ENCODE measurements around the gene RABGAP1L.
"Not testable (repeated sequence)": the region's sequence is repeated elsewhere in the genome, so short reads cannot be mapped to it uniquely, and the experiment has no call there.

RABGAP1L gene

DNA sequence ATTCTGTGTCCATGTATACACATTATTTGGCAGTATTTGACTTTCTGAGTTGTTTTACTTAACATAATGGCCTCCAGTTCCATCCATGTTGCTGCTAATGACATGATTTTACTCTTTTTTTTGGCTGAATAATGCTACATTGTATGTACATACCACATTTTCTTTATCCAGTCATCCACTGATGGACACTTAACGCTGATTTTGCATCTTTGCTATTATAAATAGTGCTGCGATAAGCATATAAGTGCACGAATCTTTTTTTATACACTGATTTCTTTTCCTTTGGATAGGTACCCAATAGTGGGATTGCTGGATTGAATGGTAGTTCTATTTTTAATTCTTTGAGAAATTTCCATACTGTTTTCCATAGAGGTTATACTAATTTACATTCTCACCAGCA is 544.0 kb downstream of the RABGAP1L start:
- no peak for DNase-seq (ENCODE audit: low read depth in 2 of 2)

DNA sequence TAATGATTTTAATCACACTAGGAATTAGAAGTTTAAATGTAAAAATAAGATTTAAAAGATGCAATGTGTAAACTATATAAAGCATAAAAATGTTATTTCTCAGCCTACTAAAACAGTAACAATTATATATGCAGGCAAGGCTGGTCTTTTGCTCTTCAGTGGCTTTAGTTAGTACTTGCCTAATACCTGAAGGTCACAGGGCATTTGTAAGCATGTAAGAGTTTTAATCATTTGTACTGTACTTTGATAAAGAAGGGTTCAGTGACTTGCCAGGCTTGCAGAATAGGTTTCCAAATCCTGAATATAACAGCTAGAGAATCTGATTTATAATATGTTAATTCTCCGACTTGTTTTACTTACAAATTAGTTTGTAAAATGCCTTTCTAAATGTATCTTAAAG is 545.0 kb downstream of the RABGAP1L start:
- no peak for DNase-seq (ENCODE audit: low read depth in 2 of 2)

DNA sequence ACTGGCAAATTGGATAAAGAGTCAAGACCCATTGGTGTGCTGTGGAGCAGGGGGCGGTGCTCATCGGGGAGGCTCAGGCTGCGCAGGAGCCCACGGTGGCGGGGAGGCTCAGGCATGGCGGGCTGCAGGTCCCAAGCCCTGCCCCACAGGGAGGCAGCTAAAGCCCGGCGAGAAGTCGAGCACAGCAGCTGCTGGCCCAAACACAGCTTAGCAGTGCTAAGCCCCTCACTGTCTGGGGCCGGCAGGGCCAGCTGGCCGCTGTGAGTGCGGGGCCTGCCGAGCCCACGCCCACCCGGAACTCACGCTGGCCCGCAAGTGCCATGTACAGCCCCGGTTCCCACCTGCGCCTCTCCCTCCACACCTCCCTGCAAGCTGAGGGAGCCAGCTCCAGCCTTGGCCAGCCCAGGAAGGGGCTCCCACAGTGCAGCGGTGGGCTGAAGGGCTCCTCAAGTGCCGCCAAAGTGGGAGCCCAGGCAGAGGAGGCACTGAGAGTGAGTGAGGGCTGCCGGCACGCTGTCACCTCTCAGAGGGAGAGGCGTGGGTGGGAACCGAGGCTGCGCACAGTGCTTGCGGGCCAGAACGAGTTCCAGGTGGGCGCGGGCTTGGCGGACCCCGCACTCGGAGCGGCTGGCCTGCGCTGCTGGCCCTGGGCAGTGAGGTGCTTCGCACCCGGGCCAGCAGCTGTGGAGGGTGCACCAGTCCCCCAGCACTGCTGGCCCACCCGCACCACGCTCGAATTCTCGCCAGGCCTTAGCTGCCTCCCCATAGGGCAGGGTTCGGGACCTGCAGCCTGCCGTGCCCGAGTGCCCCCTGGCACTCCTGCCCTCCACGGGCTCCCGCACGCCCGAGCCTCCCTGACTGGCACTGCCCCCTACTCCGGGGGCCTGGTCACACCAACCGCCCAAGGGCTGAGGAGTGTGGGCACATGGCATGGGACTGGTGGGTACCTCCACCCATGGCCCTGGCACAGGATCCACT is 551.8 kb downstream of the RABGAP1L start:
- no peak for DNase-seq (ENCODE audit: low read depth in 2 of 2)

DNA sequence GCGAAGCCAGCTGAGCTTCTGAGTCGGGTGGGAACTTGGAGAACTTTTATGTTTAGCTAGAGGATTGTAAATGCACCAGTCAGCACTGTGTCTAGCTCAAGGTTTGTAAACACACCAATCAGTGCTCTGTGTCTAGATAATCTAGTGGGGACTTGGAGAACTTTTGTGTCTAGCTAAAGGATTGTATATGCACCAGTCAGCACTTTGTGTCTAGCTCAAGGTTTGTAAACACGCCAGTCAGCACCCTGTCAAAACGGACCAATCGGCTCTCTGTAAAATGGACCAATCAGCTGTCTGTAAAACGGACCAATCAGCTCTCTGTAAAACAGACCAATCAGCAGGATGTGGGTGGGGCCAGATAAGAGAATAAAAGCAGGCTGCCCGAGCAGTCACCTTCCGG is 552.5 kb downstream of the RABGAP1L start:
- not testable (repeated sequence) for DNase-seq (ENCODE audit: low read depth in 2 of 2)

DNA sequence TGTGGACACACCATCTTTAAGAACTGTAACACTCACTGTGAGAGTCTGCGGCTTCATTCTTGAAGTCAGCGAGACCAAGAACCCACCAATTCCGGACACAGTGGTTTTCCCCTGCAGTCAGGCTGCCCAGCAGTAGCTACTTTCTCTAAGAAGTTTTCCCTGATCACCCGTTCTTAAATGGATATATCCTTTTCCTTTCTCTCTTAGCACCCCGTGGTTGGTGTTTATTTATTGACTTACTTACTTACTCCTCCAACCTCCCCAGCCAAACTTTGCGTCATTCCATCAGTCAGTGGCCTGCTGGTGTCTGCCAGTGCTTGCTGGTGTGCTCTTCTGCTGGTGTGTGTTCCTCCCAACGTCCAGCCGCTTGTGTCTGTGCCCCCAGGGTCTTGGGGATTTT is 553.2 kb downstream of the RABGAP1L start:
- no peak for DNase-seq (ENCODE audit: low read depth in 2 of 2)

DNA sequence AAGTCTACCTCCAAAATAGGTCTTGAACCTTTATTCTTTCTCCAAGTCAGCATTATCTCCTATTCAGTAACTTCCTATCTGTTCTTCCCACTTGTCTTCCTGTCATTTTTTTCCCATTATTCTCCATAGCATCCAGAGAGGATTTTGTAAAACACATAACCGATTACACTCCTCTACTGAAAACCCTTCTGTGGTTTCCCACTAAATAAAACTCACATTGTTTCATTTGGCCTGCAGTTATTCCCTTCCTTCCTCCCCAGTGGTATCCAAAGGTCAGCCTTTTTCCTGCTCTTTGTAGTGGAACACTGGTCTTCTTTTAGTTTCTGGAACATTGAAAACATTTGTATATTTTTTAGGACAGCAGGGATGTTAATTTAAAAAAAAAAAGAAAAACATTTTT is 554.5 kb downstream of the RABGAP1L start:
- DNase-seq (ENCODE audit: low read depth in 2 of 2) = no peak

DNA sequence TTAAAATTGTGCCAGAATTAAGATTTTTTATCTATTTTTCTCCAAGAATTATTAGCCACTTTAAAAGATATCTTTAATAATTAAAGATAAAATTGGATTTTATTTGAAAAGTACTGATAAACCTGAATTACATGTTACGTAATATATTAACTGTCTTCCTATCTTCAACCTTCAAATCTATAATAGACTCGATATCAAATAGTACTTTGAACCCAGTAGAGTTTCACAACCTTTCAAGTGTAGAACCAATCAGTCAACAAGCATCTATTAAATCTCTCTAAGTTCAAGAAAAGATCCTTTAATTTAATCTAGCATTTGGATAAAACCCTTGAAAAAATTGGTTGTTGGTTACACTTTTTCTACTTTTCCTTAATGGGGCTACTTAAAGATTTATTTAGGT is 559.9 kb downstream of the RABGAP1L start:
- DNase-seq (ENCODE audit: low read depth in 2 of 2) = no peak

DNA sequence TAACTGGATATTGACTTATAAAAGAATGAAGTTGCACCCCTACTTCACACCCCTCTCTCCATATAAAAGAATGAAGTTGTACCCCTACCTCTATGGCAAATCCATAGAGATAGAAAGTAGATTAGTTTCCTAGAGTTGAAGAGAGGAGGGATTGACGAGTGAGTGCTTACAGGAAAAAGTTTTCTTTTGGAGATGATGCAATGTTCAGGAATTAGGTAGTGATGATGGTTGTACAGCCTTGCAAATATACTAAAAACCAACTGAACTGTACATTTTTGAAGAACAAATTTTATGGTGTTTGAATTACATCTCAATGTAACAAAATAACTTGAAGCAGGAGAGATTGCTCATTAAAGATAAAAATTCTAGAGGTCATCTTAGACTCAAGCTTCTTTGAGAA is 561.3 kb downstream of the RABGAP1L start:
- no peak for DNase-seq (ENCODE audit: low read depth in 2 of 2)

DNA sequence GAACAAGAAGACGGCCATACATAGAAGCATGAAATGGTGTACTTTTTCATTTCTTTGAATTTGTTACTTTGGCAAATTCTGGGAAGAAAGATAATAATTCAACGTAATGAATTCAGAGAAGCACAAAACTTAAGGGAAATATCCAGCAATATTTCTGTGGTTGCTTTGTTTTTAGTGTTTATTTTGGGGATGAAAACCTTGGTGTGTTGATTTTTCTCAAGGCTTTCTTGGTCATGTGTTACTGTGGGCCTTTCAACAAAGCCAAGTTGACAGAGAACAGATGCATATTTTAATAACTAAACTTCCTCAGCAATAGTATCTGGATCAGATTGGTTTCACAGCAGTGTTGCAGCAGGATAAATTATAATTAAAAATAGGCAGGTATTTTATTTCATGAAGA is 561.9 kb downstream of the RABGAP1L start:
- DNase-seq (ENCODE audit: low read depth in 2 of 2) = no peak

DNA sequence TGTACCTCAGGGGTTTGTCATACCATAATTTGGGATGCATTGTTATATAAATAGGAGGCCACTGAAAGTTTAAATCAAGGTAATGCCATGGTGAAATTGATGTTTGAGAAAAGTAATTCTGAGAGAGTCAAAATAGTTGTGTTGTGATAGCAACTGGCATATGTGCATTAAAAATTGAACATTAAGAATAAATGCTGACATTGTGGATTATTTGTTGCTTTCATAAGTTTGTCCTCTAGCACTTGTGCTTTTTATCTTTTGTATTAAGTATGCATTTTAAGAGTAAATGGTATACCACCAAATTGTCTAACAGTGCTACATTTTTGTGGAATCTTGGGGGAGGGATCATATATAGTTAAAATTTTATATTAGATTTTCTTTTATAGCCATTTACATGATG is 564.5 kb downstream of the RABGAP1L start:
- no peak for DNase-seq (ENCODE audit: low read depth in 2 of 2)

DNA sequence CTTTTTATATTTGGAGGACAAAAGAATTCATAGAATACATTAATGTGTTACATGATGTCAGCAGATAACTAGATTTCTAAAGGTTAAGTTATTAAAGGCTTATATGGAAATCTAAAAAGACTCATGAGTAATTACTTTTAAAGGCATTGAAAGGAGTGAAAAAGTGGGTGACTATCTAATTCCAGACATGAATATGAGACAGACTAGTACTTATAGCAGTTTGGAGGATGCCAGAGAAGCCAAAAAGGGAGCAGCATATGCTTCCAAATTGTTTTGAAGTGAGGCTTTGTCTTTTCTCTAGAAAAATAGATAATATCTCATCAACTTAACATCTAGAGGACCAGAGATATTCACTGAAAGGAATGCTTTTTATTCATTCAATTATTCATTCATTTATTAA is 564.9 kb downstream of the RABGAP1L start:
- no peak for DNase-seq (ENCODE audit: low read depth in 2 of 2)

DNA sequence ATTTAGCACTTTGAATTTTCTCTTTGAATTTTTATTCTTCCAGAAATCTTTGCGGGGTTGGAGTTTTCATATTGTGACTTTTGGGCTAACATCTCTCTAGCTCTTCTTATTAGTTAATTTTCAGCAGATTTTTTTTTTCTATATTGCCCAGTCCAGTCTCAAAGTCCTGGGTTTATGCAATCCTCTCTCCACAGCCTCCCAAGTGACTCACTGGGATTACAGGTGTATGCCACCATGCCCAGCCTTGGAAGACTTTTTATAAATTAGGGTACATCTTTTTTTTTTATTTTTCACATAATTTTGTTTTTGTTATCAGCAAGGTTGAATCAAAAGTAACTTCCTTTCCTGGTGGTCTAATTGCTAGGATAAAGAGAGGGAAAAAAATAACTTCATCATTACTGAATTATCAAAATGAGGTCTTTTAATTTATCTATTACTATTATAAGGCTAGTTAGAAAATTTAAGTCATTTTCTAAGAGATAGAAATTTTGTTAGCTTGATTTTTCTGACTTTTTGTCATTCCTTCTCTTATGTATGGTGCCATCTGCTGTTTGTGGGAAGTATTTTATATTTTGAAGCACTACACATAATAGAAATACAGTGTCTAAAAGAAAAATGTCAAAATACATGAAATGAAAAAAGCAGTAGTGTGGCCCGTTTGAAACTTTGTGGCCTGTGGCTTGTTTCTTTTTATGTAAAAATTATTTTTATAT is 567.0 kb downstream of the RABGAP1L start:
- DNase-seq (ENCODE audit: low read depth in 2 of 2) = no peak

DNA sequence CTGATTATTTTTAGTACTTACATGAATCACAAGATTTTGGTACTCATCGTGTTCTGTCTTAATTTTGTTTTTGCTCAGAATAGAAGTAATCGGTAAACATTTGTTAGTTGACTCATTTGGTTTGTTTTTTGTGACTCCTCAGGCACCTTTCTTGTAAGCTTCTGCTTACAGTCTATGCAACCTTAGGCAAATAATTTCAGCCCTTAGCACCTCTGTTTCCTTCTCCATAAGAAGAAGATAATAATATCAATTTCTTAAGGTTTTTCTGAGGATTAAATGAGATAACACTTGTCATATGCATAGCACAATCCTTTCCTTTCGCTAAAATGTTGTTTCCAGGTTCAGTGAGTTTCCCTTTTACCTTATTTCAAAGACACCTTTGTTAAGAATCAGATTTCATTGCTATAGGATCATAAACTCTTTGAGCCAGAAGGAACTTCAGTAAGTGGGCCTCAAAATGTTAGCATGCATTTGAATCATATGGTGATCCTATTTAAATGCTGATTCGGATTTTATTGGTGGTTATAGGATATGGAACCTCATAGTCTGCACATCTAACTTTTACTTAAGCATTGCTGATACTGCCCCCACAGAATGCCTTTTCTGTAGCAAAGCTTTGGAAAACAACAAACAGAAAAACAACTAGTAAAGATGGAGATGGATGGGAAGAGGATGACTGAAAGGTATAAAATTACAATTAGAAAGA is 567.7 kb downstream of the RABGAP1L start:
- no peak for DNase-seq (ENCODE audit: low read depth in 2 of 2)

DNA sequence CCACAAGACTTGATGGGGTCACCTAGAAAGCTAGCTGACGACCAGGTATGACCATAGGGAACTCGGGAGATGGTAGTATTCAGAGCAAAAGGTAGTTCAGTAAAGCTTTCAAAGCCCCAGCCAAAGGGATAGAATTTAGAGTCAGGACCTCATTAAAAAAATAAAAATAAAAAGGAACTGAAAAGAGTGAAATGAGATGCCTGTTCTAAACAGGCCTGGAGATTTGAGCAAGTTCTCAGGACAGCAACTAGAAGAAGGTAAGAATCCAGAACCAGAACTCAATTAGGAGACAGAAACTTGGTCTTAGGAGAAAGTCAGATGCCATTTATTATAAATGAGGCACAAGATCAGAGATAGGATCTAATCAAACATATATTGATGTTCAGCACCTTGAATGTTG is 575.0 kb downstream of the RABGAP1L start:
- no peak for DNase-seq (ENCODE audit: low read depth in 2 of 2)

DNA sequence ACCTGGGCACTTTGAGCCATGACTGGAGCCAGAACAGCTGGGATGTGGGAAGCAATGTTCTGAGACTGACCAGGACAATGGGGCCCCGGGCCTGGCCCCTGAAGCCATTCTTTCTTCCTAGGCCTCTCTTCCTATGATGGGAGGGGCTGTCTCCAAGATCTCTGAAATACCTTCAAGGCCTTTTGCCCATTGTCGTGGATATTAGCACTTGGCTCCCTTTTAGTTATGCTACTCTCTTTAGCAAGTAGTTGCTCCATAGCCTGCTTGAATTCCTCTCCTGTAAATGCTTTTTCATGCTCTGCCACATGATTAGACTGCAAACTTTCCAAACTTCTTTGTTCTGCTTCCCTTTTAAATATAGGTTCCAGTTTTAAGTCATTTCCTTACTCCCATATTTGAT is 577.5 kb downstream of the RABGAP1L start:
- no peak for DNase-seq (ENCODE audit: low read depth in 2 of 2)

DNA sequence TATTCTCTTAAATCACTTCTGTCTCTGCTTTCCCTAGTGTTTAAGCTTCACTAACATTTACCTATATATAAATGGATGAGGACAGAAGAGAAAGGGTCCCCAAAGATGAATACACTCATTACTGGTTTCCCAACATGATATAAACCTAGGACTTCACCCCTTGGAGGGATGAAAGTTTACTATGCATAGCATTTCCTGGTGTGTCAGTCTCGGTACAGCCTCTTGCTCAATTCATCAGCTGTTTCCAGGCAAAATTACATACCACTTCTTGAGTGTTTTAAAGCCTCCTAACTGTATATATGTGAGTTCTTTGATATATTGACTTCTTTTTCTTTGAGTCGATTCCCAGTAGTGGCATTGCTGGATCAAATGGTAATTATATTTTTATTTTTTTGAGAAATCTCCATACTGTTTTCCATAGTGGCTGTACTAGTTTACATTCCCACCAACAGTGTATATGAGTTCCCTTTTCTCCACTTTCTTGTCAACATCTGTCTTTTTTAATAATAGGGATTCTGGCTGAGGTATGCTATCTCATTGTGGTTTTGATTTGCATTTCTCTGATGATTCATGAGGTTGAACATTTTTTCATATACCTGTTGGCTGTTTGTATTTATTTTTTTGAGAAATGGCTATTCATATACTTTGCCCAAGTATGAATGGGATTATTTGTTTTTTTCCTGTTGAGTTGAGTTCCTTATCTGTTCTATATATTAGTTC is 581.1 kb downstream of the RABGAP1L start:
- no peak for DNase-seq (ENCODE audit: low read depth in 2 of 2)

DNA sequence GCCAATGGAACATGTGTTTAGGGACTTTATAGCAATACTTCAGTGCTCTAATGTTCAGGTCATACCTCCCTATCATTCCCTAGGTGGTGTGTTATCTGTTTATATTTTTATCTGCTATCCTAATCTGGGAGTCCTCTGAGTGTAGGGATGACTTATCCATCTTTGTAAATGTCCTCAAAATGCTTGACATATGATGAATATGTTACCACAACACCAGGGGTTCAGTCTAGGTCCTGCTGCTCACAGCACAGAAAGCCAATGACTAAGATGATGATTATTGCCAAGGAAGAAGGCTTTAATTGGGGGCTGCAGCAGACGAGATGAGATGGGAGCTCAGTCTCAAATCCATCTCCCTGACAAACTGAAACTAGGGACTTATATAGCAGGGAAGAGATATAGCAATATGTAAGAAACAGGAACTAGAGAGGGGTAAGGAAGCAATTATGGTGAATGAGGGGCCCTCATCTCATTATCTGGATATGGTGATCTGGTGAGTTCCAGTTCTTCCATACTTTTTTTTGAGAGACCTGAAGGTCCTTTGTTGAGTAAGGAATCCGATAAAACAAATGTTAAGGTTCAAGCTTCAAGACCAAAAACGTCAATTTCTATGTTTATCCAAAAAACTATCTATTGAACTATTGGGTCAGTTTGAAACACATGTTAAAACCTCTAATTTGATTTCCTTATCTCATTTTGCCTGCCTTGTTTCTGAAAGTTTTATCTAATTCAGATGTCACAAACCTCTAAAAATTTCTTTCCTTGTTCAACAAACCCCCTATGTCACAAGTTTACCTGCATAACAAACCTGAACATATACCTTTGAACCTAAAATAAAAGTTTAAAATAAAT is 583.7 kb downstream of the RABGAP1L start:
- DNase-seq (ENCODE audit: low read depth in 2 of 2) = no peak

DNA sequence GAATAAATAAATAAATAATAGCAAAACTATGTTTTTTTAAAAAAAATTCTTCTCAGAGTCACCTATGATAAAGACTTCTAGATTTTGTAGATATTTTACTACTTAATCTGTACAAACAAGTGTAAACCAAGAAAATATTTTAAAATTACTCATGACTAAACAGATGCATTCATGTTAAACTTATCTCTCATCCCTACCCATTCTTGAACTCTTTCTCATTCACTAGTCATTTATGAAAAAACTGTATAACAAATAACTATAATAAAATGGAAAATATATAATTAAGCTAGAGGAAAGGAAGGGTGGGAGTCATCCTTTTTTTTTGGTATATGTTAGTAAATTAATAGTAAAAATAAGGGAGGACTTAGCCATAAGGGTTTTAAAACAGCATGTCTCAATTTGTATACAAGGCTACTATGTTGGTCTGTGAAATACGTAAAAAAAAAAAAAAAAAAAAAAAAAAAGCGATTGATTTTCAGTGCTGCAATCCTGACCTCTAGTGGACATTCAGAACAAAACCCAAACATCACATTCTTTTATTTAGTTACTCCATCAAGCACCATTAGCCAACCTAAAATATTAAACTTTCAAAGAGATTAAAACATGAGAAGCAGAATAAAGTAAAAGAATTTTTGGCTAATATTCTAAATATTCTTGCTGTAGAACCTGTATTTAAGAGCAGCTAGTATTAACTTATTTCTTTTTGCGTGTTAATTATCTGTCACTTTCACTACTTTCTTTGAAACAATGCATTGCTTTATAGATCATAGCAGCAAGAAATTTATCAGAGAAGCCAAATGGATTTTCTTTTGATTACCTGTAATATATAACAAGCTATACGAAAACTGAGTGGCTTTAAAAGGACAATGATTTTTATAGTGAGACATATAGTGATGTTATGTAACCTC is 584.6 kb downstream of the RABGAP1L start:
- no peak for DNase-seq (ENCODE audit: low read depth in 2 of 2)

DNA sequence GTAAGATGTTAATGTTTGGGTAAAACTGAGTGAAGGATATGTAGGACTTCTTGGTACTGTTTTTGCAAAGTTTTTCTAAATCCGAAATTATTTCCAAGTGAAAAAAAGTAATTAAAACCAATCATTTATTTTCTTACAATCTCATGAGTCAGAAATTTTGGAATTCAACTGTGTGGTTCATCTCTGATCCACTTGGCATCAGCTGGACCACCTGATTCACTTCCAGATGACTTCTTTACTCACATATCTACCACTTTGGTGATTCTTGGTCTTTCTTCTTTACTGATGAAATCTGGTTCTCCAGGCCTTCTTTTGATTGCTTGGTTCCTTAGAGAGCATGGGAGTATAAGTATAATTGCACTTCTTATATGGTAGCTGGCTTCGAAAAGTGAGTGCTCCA is 585.6 kb downstream of the RABGAP1L start:
- DNase-seq (ENCODE audit: low read depth in 2 of 2) = no peak
